UCSD-AML1 (cell line): ENCODE data around the gene CIB4.
"Not testable (repeated sequence)": the region's sequence is repeated elsewhere in the genome, so short reads cannot be mapped to it uniquely, and the experiment has no call there.

ENCODE experiments used
- DNase-seq: peaks from one replicate; lab custom pipeline; 2025; ENCODE audit not compliant: unreplicated experiment; lab: John Stamatoyannopoulos, UW

The CIB4 gene

DNA sequence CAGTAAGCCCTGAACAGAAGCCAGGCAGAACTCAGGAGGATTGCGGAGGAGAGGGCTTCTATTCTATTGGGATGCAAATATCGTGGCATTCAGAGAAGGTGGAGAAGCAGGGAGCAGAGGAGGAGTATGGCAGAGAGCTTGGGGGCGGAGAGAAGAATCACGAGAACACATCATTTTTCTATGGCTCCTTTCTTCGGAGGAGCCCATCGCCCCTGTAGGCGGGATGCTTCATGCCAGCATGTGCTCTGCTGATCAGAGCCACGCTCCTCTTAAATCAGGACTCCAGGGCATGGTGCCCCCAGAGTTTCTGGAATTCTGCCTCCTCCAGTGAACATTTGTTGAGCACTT lies 71.1 kb downstream of the CIB4 start:
- no peak for DNase-seq

DNA sequence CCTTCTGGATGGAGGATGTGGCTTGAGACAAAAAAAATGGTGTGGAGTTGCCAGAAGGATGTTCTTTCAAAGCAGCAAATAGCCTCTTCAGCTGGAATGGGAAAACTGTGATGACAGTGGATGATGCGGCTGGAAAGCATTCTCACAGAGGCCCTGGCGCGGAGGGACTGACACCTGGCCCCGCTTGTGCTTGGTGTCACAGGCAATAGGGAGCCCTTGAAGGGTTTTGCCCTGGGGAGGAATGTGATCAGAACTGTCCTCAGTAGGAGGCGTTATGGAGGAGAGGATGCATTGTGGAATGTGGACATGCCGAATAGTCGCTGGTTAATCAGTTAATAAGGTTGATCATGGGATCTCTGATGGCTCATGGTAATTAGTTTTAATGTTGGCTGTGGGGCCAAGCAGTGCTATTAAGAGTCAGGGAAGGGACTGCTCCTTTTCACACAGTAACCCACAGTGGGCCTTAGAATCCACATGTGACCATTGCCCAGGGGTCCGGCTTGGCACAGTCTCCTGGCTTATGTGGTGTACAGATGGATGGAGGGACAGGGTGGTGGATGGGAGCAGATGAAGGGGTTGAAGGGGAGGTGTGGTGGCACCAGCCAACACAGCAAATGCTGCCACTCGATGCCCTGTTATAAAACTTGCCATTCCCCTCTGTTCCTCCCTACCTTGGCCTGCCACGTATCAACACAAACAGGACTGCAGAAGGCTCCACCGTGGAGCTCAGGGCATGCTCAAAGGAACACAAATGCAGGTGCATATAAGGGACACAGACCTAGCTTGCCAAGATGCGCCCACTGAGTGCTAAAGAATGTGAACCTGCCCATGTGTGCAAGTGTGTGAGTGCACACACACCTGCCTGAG lies 71.7 kb downstream of the CIB4 start:
- no peak for DNase-seq

DNA sequence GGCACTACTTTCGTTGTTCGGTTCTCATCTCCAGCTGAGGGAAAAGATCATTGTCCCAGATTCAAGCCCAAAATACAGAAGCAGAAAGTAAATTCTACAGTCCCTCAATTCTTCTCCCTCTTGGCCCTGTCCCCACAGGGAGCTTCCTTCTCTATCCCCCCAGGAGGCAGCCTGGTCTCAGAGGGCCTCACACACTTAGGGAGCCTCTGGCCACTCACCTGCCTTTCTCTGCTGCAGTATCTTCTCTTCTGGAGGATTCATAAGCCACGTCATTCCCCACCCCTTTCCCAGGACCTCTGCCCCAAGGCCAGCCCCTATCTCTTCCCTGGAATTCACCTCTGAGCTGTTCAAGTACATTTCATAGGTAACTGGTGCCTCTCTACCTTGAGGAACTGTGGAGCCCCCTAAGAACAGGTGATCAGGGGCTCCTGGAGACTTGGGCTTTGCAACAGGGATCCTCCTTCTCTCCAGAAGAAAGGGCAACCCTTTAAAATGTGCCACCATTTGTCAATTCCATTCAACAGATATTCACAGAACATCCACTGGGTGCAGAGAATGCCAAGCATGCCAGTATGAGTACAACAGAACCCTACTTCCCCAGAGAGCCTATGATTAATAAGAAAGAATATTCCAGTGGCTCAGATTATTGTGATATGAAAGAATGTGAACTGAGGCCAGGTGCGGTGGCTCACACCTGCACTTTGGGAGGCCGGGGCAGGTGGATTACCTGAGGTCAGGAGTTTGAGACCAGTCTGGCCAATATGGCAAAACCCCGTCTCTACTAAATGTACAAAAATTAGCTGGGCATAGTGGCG lies 72.9 kb downstream of the CIB4 start:
- no peak for DNase-seq

DNA sequence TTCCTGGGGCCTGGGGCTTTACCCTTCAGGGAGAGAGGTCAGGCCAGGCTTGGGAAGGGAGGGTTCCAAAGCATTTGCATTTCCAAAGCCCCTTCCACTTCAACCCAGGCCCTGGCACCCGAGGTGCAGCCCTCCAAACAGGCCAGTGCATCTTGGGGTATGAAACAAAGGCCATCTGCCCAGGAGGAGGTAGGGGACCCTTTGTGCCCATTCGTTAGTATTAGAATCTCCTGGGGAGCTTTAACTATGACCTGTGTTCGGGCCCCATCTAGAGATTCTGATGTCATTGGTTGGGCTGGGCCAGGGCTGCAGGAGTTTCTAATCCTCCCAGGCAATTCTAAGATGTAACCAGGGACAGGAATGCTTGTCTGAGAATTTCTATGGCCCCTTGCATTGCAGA lies 73.6 kb downstream of the CIB4 start:
- no peak for DNase-seq

- DNase-seq: not testable (repeated sequence)
These were observed 74.4 kb downstream of the CIB4 start for GRCh38 chr2:26566731-26567130.

GRCh38 chr2:26566081-26566375 lies 75.1 kb downstream of the CIB4 start:
- no peak for DNase-seq

DNA sequence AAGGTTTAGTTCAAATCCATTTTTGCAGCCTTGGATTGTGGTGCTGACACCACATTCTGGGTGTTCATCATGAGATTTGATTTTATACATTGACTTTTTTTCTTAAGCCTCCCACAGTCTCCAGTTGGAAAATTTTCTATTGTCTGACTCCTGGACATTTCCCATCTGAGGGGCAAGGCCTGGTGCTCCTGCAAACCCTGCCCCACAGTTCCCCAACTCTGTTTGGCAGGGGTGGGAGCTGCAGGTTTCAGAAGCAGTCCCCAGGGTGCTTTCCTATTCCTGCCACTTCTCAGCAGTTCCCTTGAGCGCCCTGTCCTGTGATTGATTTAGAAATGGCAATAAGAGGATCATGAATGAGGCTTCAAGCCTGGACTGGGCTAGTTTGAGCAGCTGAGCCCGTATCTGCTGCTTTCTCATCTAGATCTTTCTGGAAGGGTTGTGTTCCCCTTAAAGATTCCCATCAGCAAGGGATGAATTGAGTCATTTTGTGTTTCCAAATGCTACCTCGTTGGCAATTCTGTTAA lies 77.0 kb downstream of the CIB4 start:
- DNase-seq: no peak

DNA sequence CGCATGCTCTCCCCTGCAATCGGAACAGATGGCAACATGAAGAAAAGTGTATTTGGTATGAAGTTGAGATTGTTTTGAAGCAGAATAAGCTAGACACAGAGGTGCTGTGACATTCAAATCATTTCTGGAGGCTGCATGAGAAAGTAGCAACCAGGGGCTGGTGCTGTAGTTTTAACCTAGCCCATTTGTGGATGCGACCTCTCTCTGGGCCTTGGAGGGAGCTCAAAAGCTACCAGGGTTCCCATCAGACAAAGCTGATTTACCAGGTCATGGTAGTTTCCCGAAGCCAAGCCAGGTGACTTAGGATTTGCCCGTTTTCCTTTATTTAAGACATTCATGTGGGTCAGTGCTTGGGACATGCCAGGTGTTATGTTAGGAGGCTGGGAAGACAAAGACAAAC lies 77.5 kb downstream of the CIB4 start:
- DNase-seq: no peak

GRCh38 chr2:26562811-26563645 lies 78.1 kb downstream of the CIB4 start:
- DNase-seq: peak; percentile 45

DNA sequence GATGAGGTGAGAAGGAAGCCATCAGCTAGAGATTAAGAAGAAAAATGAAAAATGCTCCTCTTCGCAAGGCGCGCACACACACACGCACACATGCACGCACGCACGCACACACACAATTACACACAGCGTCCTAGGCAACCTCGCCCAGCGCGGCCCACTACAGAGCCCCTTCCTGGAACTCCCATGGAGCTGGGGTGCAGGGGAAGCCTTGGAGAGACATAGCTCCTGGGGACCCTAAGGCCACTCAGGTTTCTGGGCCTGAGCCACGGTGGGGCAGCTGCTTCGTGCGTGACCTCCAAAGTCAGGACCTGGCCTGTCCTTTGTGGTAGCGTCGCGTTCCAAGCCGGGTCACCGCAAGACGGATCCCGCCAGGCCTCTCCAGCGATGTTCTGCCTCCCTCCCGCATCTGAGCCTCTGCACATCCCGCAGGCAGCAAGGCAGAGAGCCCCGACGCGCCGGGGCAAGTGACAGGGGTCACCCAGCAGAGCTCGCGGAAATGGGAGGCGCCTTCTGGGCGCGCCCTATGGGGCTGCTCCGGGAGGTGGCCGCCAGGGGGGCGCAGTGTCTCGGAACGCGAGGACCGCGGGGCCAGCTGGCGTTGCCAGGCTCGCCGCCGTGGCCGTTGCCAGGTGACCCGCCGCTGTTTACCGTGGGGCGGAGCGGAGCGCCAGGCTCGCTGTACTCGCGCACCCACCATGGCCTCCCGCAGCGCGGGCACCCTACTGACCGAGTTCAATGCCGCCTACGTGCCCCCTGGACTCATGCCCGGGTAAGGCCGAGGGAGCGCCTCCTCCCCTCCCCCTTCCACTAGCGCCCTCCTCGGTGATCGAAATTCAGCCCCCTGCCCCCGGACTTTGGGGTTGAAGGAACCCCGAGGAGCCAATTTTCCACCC lies 79.0 kb downstream of the CIB4 start:
- peak; percentile 58 for DNase-seq

DNA sequence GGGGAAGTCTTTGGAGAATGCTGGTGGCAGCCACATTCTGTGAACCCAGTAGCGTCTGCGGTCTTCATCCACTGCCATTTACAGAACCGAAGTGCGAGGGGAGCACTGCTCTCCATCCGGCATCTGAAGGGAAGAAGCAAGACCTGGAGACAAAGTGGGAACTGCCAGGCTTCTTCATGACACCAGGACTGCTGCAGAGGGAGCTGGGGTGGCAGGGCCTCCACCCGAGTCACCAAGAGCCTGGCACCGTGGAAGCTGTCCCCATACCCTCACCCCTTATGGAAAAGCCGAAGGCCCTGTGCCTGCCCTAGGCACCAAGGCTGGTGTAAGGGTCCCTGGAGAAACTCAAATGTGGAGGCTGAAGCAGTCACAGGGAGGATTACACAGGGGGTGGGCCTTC lies 79.8 kb downstream of the CIB4 start:
- DNase-seq: no peak

- no peak for DNase-seq
These were observed 80.3 kb downstream of the CIB4 start for GRCh38 chr2:26560892-26561291.

DNA sequence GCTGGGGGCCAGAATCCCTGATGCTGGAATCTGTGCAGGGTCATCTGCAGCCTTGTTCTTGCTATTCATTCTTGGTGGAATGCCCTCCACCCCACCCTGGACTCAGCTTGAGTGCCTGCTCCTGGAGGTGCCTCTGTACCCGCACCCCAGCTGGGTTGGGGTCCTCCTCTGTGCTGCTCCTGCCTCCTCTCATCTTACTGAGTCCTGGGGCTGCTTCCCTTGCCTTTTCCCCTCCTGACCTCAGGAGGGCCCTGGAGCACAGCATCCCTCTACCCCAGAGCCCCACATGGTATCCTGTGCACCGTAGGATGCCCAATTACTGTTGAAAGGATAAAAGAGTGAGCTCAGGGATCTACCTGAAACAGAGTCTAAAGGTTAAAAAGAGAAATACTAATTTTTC lies 81.6 kb downstream of the CIB4 start:
- no peak for DNase-seq

DNA sequence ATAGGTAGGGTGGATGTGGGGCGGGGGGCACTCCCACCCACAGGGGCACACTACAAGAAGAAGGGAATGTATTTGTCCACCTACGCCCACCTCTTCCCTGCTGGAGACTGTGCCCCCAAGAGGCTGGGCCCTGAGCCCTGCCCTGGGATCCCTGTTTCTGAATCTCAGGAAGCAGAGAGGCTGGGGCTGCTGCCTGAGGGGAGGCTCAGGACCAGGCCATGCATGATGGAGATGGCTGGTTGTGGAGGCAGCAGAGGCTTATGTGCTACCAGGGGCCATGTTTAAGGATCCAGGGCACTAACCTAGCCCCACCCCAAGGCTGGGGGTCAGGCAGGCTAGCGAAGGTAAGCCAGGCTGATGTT lies 82.1 kb downstream of the CIB4 start:
- no peak for DNase-seq

DNA sequence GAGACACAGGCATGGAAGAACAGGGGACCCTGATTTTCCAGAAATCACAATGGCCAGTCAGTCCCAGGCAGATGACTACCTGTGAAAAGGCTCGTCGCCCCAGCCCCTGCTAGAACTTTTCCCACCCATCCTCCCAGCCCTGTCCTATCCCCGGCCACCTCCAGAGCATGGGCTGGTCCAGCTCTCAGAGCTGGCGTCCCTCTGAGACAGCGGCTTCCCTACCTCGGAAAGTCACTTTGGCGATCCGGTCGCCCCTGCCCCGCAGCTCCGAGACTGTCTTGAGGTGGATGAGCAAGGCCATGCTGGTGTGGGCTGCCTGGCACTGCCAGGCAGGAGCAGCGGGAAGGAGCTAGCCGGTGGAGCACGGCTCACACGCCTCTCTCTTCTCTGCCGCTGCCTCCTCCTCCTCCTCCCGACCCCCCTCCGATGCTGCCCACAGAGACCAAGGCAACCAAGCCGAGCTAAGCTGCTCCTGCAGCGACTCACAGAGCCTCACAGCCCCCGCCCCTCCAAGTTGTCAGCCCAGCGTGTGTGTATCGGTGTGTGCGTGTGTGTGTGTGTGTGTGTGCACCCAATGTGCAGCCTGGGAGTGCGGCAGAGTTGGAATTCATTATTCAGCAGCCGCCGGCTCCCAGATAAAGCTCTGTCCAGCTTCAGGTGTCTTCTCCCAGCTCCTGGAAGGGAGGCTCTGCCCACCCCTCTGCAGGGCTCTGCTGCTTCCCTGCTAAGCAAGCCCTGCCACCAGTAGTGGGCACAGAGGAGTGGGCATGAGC lies 82.7 kb downstream of the CIB4 start:
- no peak for DNase-seq

GRCh38 chr2:26557244-26557925 lies 83.8 kb downstream of the CIB4 start:
- no peak for DNase-seq

- DNase-seq: no peak
These were observed 84.6 kb downstream of the CIB4 start for GRCh38 chr2:26556309-26557243.
